Measurements from ENCODE around the gene SYCE3. TPM values are rescaled to one million over a fixed set of nuclear protein-coding genes. Genes with fewer than 3 reads are reported as not detected.

Gene SYCE3
- total and polyA plus RNA-seq, 2 experiments from 2014 or later: not detected

DNA sequence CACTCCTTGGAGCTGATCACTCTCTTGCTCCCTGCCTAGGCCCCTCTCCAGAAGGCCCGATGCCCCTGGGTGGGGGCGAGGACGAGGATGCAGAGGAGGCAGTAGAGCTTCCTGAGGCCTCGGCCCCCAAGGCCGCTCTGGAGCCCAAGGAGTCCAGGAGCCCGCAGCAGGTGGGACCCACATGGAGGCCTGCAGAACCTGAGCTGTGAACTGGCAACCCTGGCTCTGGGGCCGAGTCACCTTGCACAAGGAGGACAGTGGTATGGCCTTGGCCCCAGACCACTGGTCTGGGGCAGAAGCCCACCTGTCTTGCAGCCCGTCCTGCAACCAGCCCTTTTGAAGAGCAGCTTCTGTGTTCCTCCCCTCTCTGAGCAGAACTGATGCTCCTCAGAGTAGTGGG is 43.6 kb downstream of the SYCE3 start (continued):
- TF ChIP-seq ZNF114 (CRISPR knock-in tag; IDR thresholded peaks at IDR 0.05): no peak
- no peak for TF ChIP-seq EZH2 (IDR thresholded peaks at IDR 0.05; ENCODE audit: low read depth, unreplicated experiment)
- TF ChIP-seq ZNF331 (CRISPR knock-in tag; IDR thresholded peaks at IDR 0.05; ENCODE audit: low read depth): no peak

GRCh38 chr22:50518606-50519005 is 44.1 kb downstream of the SYCE3 start:
- Mint-ChIP-seq H3K9me3 (no peaks in the 10 kb centered on the region; the same call in 2 of the 3 replicates), H3K27ac (no peak overlapping the region), H3K36me3 (ENCODE audit: low read depth) (peaks cover 17% of the 10 kb centered on the region), H3K27me3 (ENCODE audit: insufficient read depth, low read depth, poor library complexity) (peaks cover 6% of the 10 kb centered on the region), H3K4me3 (no peak overlapping the region), H3K4me1 (no peaks in the 10 kb centered on the region; the same call in 2 of the 3 replicates)
- Histone ChIP-seq H3K4me2 (no peak overlapping the region), H4K20me1 (replicated peaks; ENCODE audit: insufficient read depth) (peaks cover 6% of the 10 kb centered on the region; the same call in 1 of the 2 replicates), H3K79me2 (replicated peaks; ENCODE audit: insufficient read depth) (peaks cover 19% of the 10 kb centered on the region), H3K36me3 (ENCODE audit: insufficient read depth) (no peaks in the 10 kb centered on the region; the same call in 1 of the 2 replicates), H3K4me3 (no peak overlapping the region), H3K9me2 (ENCODE audit: insufficient read depth) (no peaks in the 10 kb centered on the region), H3K4me1 (ENCODE audit: insufficient read depth) (no peaks in the 10 kb centered on the region), H3K27ac (ENCODE audit: low read depth) (no peak overlapping the region), H3K27me3 (ENCODE audit: insufficient read depth) (no peaks in the 10 kb centered on the region), H3F3A (replicated peaks; ENCODE audit: low read depth) (no peaks in the 10 kb centered on the region), H2AFZ (no peak overlapping the region)
- no peak for ATAC-seq
- no peak for DNase-seq (ENCODE audit: low spot score)
- TF ChIP-seq ETS1 (IDR thresholded peaks at IDR 0.05) (no peak), EZH2 (IDR thresholded peaks at IDR 0.05; ENCODE audit: low read depth, unreplicated experiment) (no peak), REST (IDR thresholded peaks at IDR 0.05; ENCODE audit: unreplicated experiment) (no peak), ZNF462 (CRISPR knock-in tag; IDR thresholded peaks at IDR 0.05) (no peak), ZNF331 (CRISPR knock-in tag; IDR thresholded peaks at IDR 0.05; ENCODE audit: low read depth) (no peak), EZH2phosphoT487 (IDR thresholded peaks at IDR 0.05; ENCODE audit: unreplicated experiment) (no peak), CTCF (conservative IDR thresholded peaks at IDR 0.05; ENCODE audit: low read depth in 2 of 2) (no peak), JUNB (IDR thresholded peaks at IDR 0.05; ENCODE audit: unreplicated experiment) (no peak), NANOG (IDR thresholded peaks at IDR 0.05; ENCODE audit: borderline replicate concordance) (no peak), STAT1 (IDR thresholded peaks at IDR 0.05; ENCODE audit: unreplicated experiment) (no peak), CREB1 (CRISPR knock-in tag; IDR thresholded peaks at IDR 0.05; ENCODE audit: low read depth) (no peak), ZNF114 (CRISPR knock-in tag; IDR thresholded peaks at IDR 0.05) (no peak), POLR2AphosphoS5 (IDR thresholded peaks at IDR 0.05; ENCODE audit: low read depth) (no peak)

All from GM23338 (cell line).